Measurements from ENCODE around the gene DPEP3. TPM values are rescaled to one million over a fixed set of nuclear protein-coding genes. Genes with fewer than 3 reads are reported as not detected.

DPEP3 gene
- polyA plus RNA-seq, 1 donor from 2014 or later: not detected

DNA sequence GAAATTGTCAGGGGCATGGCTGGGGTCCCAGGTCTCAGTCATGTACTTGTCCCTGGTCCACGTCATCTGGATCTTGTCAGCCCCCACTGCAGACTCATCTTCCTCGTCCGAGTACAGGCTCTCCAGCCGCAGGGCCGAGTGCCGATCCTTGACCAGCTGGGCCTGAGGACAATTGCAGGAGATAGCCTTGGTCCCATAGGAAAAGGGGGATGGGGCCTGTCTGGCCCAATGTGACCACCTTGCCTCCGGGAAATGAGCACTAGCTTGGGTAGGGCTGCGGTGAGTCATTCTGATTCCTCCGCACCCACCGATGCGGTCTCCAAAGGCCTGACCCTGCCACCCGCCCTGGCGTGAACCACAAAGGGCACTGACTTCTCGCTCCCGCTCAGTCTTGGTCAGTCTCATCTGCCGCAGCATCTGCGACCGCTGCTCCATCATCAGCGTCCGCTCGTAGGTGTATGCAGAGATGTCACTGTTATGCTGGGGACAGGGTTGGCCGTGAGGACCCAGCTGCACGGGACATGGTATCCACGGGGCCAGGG is 34.8 kb downstream of the DPEP3 start:
- Histone ChIP-seq H3K27ac (ENCODE audit: low read length) (no peak overlapping the region), H3K36me3 (ENCODE audit: insufficient read depth, low read length) (no peaks in the 10 kb centered on the region), H3K9ac (ENCODE audit: low read length) (no peak overlapping the region), H4K20me1 (ENCODE audit: insufficient read depth) (no peaks in the 10 kb centered on the region), H2AFZ (ENCODE audit: low read depth, low read length) (no peak overlapping the region), H3K9me2 (ENCODE audit: insufficient read depth, low read length) (no peaks in the 10 kb centered on the region), H3K4me3 (ENCODE audit: low read length) (no peak overlapping the region), H3F3A (ENCODE audit: insufficient read depth, low read length, poor library complexity, severe bottlenecking) (no peaks in the 10 kb centered on the region), H3K9me3 (ENCODE audit: low read length) (no peaks in the 10 kb centered on the region), H3K4me2 (ENCODE audit: low read length) (no peak overlapping the region), H3K79me2 (replicated peaks; ENCODE audit: insufficient read depth, low read length) (no peaks in the 10 kb centered on the region), H3K27me3 (ENCODE audit: insufficient read depth, low read depth, low read length) (no peaks in the 10 kb centered on the region)
- no peak for TF ChIP-seq EZH2 (IDR thresholded peaks at IDR 0.05; ENCODE audit: borderline replicate concordance, insufficient read depth, low read length, poor library complexity, severe bottlenecking)
- TF ChIP-seq, protein P1, sequence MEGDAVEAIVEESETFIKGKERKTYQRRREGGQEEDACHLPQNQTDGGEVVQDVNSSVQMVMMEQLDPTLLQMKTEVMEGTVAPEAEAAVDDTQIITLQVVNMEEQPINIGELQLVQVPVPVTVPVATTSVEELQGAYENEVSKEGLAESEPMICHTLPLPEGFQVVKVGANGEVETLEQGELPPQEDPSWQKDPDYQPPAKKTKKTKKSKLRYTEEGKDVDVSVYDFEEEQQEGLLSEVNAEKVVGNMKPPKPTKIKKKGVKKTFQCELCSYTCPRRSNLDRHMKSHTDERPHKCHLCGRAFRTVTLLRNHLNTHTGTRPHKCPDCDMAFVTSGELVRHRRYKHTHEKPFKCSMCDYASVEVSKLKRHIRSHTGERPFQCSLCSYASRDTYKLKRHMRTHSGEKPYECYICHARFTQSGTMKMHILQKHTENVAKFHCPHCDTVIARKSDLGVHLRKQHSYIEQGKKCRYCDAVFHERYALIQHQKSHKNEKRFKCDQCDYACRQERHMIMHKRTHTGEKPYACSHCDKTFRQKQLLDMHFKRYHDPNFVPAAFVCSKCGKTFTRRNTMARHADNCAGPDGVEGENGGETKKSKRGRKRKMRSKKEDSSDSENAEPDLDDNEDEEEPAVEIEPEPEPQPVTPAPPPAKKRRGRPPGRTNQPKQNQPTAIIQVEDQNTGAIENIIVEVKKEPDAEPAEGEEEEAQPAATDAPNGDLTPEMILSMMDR (IDR thresholded peaks at IDR 0.05; ENCODE audit: poor library complexity, severe bottlenecking): no peak

DNA sequence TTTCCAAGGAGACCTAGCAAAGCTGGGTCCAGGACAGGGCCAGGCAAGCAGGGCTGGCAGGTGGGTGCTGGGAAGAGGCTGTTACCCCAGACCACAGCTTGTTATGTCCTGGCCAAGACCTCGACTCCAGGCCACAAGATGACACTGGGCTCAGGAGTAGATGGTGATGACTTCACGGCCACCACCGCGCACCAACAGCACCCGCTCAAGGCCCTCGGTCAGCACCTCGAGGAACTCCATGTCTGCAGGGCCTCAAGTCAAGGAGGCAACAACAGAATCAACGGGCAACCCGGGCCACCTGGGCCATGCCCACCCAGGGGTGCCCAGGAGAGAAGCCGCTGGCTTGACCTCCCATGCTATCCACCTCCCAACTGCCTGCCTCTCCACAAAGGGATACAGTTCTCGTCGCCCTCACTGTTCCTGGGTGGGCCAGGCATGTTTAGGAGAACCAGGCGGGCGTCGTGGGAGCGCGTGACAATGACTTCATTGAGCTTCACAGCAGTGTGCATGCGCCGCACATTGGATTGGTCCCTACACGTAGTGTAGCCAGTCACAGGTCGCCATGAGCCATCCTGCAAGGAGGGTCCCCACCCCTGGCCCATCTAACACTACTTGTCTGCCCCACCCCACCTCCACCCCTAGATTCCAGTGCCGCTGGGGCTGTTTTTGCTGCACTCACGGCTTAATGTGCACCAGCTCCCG is 35.5 kb downstream of the DPEP3 start:
- no peaks in the 10 kb centered on the region for H3K36me3 ChIP-seq (ENCODE audit: insufficient read depth, low read length)
- H3K9me3 ChIP-seq (ENCODE audit: low read length): no peaks in the 10 kb centered on the region
- no peaks in the 10 kb centered on the region for H3K27me3 ChIP-seq (ENCODE audit: insufficient read depth, low read depth, low read length)
- no peak overlapping the region for H3K27ac ChIP-seq (ENCODE audit: low read length)
- H3K9me2 ChIP-seq (ENCODE audit: insufficient read depth, low read length): no peaks in the 10 kb centered on the region
- no peaks in the 10 kb centered on the region for H3K79me2 ChIP-seq (replicated peaks; ENCODE audit: insufficient read depth, low read length)
- no peaks in the 10 kb centered on the region for H3F3A ChIP-seq (ENCODE audit: insufficient read depth, low read length, poor library complexity, severe bottlenecking)
- H3K4me2 ChIP-seq (ENCODE audit: low read length): no peak overlapping the region
- no peaks in the 10 kb centered on the region for H4K20me1 ChIP-seq (ENCODE audit: insufficient read depth)
- no peak overlapping the region for H2AFZ ChIP-seq (ENCODE audit: low read depth, low read length)
- H3K4me3 ChIP-seq (ENCODE audit: low read length): no peak overlapping the region
- H3K9ac ChIP-seq (ENCODE audit: low read length): no peak overlapping the region
- TF ChIP-seq, protein P2, sequence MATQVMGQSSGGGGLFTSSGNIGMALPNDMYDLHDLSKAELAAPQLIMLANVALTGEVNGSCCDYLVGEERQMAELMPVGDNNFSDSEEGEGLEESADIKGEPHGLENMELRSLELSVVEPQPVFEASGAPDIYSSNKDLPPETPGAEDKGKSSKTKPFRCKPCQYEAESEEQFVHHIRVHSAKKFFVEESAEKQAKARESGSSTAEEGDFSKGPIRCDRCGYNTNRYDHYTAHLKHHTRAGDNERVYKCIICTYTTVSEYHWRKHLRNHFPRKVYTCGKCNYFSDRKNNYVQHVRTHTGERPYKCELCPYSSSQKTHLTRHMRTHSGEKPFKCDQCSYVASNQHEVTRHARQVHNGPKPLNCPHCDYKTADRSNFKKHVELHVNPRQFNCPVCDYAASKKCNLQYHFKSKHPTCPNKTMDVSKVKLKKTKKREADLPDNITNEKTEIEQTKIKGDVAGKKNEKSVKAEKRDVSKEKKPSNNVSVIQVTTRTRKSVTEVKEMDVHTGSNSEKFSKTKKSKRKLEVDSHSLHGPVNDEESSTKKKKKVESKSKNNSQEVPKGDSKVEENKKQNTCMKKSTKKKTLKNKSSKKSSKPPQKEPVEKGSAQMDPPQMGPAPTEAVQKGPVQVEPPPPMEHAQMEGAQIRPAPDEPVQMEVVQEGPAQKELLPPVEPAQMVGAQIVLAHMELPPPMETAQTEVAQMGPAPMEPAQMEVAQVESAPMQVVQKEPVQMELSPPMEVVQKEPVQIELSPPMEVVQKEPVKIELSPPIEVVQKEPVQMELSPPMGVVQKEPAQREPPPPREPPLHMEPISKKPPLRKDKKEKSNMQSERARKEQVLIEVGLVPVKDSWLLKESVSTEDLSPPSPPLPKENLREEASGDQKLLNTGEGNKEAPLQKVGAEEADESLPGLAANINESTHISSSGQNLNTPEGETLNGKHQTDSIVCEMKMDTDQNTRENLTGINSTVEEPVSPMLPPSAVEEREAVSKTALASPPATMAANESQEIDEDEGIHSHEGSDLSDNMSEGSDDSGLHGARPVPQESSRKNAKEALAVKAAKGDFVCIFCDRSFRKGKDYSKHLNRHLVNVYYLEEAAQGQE (IDR thresholded peaks at IDR 0.05; ENCODE audit: borderline replicate concordance): no peak
- TF ChIP-seq EP300 (conservative IDR thresholded peaks at IDR 0.05; ENCODE audit: poor library complexity, severe bottlenecking) (no peak), EZH2 (IDR thresholded peaks at IDR 0.05; ENCODE audit: borderline replicate concordance, insufficient read depth, low read length, poor library complexity, severe bottlenecking) (no peak), POLR2AphosphoS5 (IDR thresholded peaks at IDR 0.05) (no peak), MXI1 (conservative IDR thresholded peaks at IDR 0.05; ENCODE audit: poor library complexity, severe bottlenecking) (no peak), SMC3 (conservative IDR thresholded peaks at IDR 0.05; ENCODE audit: poor library complexity) (no peak), TAF1 (IDR thresholded peaks at IDR 0.05; ENCODE audit: low read depth) (no peak), RAD21 (conservative IDR thresholded peaks at IDR 0.05) (no peak)
- TF ChIP-seq, protein P1 (IDR thresholded peaks at IDR 0.05; ENCODE audit: poor library complexity, severe bottlenecking): no peak

Data from neural cell (in vitro differentiated cells).